GM21717 (cell line): ENCODE measurements around the gene JAG1.

Source experiments
- ATAC-seq: cut with Tn5 transposase; IDR thresholded peaks from one replicate; pipeline ENCODE4 v1.9.1; 2021; ENCODE audit warnings: mild to moderate bottlenecking, moderate library complexity; ENCODE audit not compliant: unreplicated experiment

JAG1 gene

GRCh38 chr20:10639737-10640556, 33.9 kb downstream of the JAG1 start:
- no peak for ATAC-seq

- ATAC-seq, result no peak
These were observed 34.6 kb downstream of the JAG1 start for GRCh38 chr20:10639077-10639736.

- ATAC-seq, result no peak
These were observed 36.2 kb downstream of the JAG1 start for GRCh38 chr20:10637563-10637962.

- ATAC-seq, result no peak
These were observed 36.7 kb downstream of the JAG1 start for GRCh38 chr20:10637031-10637559.

- ATAC-seq, result no peak
These were observed 37.4 kb downstream of the JAG1 start for GRCh38 chr20:10636326-10636818.

GRCh38 chr20:10635476-10636208, 38.2 kb downstream of the JAG1 start:
- no peak for ATAC-seq

- no peak for ATAC-seq
These were observed 39.0 kb downstream of the JAG1 start for GRCh38 chr20:10634683-10635411.

GRCh38 chr20:10634211-10634610, 39.6 kb downstream of the JAG1 start:
- no peak for ATAC-seq

- no peak for ATAC-seq
These were observed 40.1 kb downstream of the JAG1 start for GRCh38 chr20:10633718-10634117.

- ATAC-seq, result no peak
These were observed 40.9 kb downstream of the JAG1 start for GRCh38 chr20:10632721-10633509.

GRCh38 chr20:10631126-10631525, 42.7 kb downstream of the JAG1 start:
- ATAC-seq, result no peak

GRCh38 chr20:10629946-10630650, 43.7 kb downstream of the JAG1 start:
- ATAC-seq, result no peak

GRCh38 chr20:10626896-10627295, 46.9 kb downstream of the JAG1 start:
- no peak for ATAC-seq

- ATAC-seq, result no peak
These were observed 48.2 kb downstream of the JAG1 start for GRCh38 chr20:10625641-10626040.

- no peak for ATAC-seq
These were observed 51.0 kb downstream of the JAG1 start for GRCh38 chr20:10622657-10623418.

- no peak for ATAC-seq
These were observed 52.6 kb downstream of the JAG1 start for GRCh38 chr20:10621149-10621548.

- no peak for ATAC-seq
These were observed 54.4 kb downstream of the JAG1 start for GRCh38 chr20:10619427-10619826.

- ATAC-seq, result no peak
These were observed 55.1 kb downstream of the JAG1 start for GRCh38 chr20:10618611-10619245.
